T47D (cell line): Measurements from ENCODE around the gene ZNF648.
"Not testable (repeated sequence)": the region's sequence is repeated elsewhere in the genome, so short reads cannot be mapped to it uniquely, and the experiment has no call there.

ENCODE experiments used
- DNase-seq, 2 experiments: peaks; one replicate each; pipeline versions ENCODE4 v3.0.0 to v3.0.0-alpha.2; 2011 to 2012; ENCODE audit warnings: low read depth in 1 of 2, low spot score in 1 of 2
- JUND ChIP-seq: IDR thresholded peaks from 2 replicates; pipeline ENCODE4 v1.6.1; 2012; ENCODE audit warnings: low read depth
- in situ Hi-C: cut with HindIII; loops from 2 replicates; pipeline ENCODE4 v1.10.0; 2016; ENCODE audit warnings: low sequenced_read_pairs, low pct_unique_long_range_greater_than_20kb

ZNF648 gene

DNA sequence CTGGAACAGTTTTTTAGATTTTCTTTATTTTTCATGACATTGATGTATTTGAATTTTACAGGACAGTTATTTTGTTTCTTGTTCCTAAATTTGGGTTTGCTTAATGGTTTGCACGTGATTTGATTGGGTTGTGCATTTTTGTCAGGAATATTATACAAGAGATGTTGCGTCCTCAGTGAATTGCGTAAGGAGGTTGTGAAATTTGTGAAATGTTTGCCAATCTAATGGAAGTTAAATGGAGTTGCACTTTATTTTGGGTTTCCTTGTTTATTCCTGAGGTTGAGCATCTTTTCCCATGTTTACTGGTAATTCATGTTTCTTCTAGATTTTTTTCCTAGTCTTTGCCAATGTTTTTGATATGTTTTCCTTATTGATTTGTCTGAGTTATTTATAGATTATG, 19.9 kb downstream of the ZNF648 start:
- TF ChIP-seq JUND, result no peak
- in situ Hi-C loops, result no loop called here
- DNase-seq, result no peak

DNA sequence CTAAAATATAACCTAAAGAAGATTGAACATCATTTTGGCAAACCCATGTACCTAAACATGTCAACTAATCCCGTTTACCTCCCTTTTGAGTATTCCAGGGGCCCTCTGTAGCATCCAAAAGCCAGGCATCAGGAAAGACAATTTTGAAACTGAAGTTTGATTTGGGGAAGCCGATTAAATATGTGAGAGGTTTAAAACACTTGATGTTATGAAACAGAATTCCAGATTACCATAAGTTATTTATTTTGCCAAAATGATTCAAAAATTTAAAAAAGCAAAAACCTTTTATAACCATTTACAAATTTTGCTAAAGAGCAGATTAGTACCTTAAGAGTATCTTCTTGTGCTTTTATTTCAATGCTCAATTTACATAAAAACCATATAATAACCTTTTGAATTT, 23.3 kb downstream of the ZNF648 start:
- in situ Hi-C loops, result no loop called here
- DNase-seq, result no peak
- TF ChIP-seq JUND, result no peak

DNA sequence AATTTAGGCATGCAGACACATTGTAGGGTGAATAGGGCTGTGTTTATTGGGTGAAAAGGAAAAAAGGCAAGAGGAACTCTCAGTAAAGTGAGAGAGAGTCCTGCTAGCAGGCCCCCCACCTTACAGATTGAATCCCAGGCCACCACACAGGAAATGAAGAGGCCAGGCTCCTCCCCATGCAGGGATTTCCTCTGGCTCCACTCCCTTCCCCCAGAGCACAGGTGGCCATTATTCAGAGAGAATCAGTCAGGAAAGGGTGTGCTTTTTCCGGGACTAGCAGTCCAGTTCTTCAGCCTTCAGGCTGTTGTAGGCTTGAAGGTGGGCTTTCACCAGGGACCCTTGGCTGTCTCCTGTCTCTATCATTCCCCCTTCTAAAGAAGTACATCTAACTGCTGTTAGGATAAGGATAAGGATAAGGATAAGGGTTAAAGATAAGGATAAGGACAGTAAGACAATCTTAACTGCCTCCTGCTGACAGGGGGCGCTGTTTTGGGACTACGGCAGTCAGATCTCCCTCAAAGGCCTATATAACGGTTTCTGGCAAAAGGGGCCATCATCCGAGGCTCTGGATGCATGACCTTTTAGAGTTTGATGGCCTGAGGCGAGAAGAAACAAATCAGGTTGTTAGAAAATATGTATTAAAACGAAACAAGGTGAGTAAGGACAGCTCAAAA, 26.3 kb downstream of the ZNF648 start:
- in situ Hi-C loops, result no loop called here
- TF ChIP-seq JUND, result no peak
- DNase-seq, result no peak

DNA sequence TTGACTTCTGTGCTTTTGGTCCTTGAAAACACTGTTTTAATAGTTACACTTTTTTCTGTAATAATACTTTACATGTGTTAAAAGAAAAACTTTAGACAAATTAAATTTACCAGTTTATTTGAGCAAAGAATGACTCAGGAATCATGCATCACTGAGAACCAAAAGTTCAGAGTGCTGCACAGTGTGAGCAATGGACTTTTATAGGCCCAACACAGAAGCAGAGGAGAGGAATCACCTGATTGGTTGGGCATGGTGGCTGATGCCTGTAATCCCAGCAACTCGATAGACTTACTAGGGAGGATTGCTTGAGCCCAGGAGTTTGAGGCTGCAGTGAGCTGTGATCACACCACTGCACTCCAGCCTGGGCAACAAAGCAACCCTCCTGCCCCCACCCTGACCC, 29.3 kb downstream of the ZNF648 start:
- DNase-seq, result no peak
- in situ Hi-C loops, result no loop called here
- no peak for TF ChIP-seq JUND

DNA sequence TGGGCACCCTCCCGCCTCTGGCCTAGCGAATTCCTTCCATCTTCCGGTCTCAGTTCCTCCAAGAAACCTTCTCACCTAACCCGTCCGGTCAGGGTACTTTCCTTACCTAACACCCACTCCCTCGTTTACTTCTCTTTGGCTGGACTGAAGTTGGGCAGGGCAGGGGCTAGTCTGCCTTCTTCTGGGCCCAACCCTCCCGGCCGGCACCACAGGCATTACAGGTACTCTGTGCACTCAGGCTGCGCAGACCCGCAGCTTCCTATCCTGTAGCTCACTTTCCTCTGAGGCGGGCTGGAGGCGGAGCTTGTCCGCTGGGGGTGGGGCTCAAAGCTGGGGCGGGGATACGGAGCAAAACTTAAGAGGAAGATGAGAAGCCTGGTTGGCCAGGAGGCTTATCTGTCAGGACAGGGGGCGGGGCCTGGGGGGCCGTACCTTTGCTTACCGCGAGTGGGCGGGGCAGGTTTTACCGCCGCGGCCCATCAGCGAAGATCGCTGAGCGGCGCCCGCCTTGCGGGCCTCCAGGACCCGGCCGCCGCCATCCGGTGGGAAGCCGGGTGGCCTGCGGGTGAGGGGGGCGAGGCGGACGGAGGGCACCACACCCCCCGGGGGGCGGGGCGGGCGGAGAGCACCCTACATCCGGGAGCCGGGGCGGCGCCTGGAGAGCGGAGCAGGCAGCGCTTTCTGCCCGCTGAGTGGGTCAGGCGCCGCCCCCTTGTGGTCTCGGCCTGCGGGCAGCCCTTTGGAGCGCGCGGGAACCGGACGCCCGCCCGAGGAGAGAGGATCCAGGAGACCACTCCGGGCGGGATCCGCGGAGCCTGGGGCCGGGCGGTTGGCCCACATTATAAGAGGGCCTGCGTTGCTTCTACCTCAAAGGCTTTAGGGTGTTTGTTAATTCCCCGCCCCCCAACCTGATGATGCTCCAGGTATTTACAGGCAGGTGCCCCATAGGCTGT, 31.9 kb downstream of the ZNF648 start:
- in situ Hi-C loops, result no loop called here
- no peak for TF ChIP-seq JUND
- DNase-seq, result peak; percentile 81 to 99

DNA sequence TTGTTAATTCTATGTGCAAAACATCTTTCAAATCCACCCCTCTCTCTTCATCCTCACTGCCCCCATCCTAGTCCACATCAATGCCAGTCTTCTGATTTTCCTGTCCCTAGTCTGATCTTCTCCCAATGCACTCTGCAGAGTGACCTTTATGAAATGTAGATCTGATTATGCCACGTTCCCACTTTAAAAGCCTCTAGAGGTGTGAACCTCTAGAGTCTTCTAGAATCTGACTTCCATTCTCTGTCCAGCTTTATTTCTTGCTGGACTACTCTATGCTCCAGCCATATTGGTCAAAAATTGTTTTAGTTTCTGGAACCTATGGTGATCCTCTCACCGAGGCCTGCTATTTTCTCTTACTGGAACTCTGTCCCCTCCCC, 32.5 kb downstream of the ZNF648 start:
- in situ Hi-C loops, result no loop called here
- no peak for DNase-seq
- no peak for TF ChIP-seq JUND

DNA sequence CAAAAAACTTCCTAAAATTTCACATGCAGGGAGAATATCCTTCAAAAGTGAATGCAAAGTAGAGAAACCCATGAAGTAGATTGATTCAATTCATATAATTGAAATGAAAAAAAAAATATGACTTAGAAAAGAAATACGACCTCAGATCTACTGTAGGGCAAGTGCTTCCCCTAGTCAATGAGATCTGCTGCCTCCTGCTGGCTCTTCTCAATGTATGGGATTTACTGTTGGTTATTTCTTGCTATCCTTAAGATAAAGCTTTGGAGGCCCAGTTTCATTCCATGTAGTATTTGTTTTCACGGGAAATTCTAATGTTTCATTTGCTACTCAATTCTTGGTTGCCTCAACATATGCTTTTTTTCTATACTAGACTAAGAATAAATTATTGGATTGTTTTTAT, 46.2 kb downstream of the ZNF648 start:
- in situ Hi-C loops, result no loop called here
- no peak for TF ChIP-seq JUND
- no peak for DNase-seq

DNA sequence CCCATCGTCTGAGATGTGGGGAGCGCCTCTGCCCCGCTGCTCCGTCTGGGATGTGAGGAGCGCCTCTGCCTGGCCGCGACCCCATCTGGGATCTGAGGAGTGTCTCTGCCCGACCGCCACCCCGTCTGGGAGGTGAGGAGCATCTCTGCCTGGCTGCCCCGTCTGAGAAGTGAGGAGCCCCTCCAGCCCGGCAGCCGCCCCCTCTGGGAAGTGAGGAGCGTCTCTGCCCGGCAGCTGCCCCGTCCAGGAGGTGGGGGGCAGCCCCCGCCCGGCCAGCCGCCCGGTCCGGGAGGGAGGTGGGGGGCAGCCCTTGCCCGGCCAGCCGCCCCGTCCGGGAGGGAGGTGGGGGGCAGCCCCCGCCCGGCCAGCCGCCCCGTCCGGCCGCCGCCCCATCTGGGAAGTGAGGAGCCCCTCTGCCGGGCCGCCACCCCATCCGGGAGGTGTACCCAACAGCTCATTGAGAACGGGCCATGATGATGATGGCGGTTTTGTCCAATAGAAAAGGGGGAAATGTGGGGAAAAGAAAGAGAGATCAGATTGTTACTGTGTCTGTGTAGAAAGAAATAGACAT, 50.6 kb downstream of the ZNF648 start:
- in situ Hi-C loops, DNase-seq: not testable (repeated sequence)

DNA sequence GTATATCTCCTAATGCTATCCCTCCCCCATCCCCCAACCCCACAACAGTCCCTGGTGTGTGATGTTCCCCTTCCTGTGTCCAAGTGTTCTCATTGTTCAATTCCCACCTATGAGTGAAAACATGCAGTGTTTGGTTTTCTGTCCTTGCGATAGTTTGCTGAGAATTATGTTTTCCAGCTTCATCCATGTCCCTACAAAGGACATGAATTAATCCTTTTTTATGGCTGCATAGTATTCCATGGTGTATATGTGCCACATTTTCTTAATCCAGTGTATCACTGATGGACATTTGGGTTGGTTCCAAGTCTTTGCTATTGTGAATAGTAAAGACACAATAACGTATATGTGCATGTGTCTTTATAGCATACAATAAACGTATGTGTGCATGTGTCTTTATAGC, 56.1 kb downstream of the ZNF648 start:
- DNase-seq, in situ Hi-C loops: not testable (repeated sequence)

DNA sequence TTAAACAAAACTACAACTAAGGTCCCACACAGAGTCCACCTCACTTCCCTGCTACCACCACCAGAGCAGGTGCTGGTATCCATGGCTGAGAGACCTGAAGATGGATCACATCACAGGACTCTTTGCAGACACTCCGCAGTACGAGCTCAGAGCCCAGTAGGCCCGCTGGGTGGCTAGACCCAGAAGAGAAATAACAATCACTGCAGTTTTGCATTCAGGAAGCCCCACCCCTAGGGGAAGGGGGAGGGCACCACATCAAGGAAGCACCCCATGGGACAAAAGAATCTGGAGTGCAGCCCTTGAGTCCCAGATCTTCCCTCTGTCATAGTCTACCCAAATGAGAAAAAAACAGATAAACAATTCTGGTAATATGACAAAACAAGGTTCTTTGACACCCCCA, 56.9 kb downstream of the ZNF648 start:
- in situ Hi-C loops, result no loop called here
- DNase-seq, result no peak
- no peak for TF ChIP-seq JUND
